ENCODE results near the gene ZNF425.

The ZNF425 gene

DNA sequence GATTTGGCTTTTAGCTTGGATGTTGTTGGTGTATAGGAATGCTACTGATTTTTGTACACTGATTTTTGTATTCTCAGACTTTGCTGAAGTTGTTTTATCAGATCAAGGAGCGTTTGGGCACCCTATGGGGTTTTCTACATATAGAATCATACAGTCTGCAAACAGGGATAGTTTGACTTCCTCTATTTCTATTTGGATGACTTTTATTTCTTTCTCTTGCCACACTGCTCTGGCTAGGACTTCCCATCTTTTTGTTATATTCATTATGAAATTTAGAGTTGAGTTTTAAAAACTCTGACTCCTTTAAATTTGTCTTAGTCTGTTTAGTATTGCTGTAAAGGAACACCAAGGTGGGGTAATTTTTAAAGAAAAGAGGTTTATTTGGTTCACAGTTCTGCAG, 40.3 kb downstream of the ZNF425 start:
- no peaks in the 10 kb centered on the region for H3K9me2 ChIP-seq (replicated peaks; ENCODE audit: control insufficient read depth, low read length)
- H3F3A ChIP-seq (ENCODE audit: control insufficient read depth, insufficient read depth), result no peaks in the 10 kb centered on the region
- H3K27me3 ChIP-seq (ENCODE audit: control insufficient read depth, low read length), result no peaks in the 10 kb centered on the region
- H3K79me2 ChIP-seq (ENCODE audit: control insufficient read depth, low read length), result peaks cover 66% of the 10 kb centered on the region
- peaks cover 27% of the 10 kb centered on the region for H3K36me3 ChIP-seq (ENCODE audit: control insufficient read depth, low read length)
- H4K20me1 ChIP-seq (ENCODE audit: control insufficient read depth, insufficient read depth, low read depth, low read length), result no peaks in the 10 kb centered on the region
- H3K4me3 ChIP-seq (ENCODE audit: low read length), result no peak overlapping the region
- no peak overlapping the region for H3K27ac ChIP-seq (ENCODE audit: low read depth, low read length)
- H3K9me3 ChIP-seq (ENCODE audit: control insufficient read depth, insufficient read depth, low read length), result no peaks in the 10 kb centered on the region
- peaks cover 12% of the 10 kb centered on the region for H3K4me1 ChIP-seq (ENCODE audit: control insufficient read depth, low read length)
- H3K4me2 ChIP-seq (ENCODE audit: low read length), result no peak overlapping the region
- no peak for TF ChIP-seq EZH2phosphoT487 (IDR thresholded peaks at IDR 0.05; ENCODE audit: borderline replicate concordance, low read length)
- TF ChIP-seq, protein P1, sequence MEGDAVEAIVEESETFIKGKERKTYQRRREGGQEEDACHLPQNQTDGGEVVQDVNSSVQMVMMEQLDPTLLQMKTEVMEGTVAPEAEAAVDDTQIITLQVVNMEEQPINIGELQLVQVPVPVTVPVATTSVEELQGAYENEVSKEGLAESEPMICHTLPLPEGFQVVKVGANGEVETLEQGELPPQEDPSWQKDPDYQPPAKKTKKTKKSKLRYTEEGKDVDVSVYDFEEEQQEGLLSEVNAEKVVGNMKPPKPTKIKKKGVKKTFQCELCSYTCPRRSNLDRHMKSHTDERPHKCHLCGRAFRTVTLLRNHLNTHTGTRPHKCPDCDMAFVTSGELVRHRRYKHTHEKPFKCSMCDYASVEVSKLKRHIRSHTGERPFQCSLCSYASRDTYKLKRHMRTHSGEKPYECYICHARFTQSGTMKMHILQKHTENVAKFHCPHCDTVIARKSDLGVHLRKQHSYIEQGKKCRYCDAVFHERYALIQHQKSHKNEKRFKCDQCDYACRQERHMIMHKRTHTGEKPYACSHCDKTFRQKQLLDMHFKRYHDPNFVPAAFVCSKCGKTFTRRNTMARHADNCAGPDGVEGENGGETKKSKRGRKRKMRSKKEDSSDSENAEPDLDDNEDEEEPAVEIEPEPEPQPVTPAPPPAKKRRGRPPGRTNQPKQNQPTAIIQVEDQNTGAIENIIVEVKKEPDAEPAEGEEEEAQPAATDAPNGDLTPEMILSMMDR (IDR thresholded peaks at IDR 0.05; ENCODE audit: low read depth, low read length, poor library complexity, severe bottlenecking), result no peak

DNA sequence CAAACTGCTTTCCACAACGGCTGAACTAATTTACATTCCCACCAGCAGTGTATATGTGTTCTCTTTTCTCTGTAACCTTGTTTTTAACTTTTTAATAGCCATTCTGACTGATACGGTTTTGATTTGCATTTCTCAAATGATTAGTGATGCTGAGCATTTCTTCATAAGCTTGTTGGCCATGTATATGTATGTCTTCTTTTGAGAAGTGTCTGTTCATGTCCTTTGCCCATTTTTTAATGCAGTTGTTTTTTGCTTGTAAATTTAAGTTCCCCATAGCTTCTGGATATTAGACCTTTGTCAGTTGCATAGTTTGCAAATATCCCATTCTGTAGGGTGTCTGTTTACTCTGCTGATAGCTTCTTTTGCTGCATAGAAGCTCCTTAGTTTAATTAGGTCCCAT, 41.7 kb downstream of the ZNF425 start:
- Histone ChIP-seq H4K20me1 (ENCODE audit: control insufficient read depth, insufficient read depth, low read depth, low read length) (no peaks in the 10 kb centered on the region), H3K4me1 (ENCODE audit: control insufficient read depth, low read length) (peaks cover 6% of the 10 kb centered on the region), H3K27ac (ENCODE audit: low read depth, low read length) (no peak overlapping the region), H3K9me2 (replicated peaks; ENCODE audit: control insufficient read depth, low read length) (no peaks in the 10 kb centered on the region), H3K27me3 (ENCODE audit: control insufficient read depth, low read length) (no peaks in the 10 kb centered on the region), H3K79me2 (ENCODE audit: control insufficient read depth, low read length) (peaks cover 60% of the 10 kb centered on the region), H3K4me3 (ENCODE audit: low read length) (no peak overlapping the region), H3K9me3 (ENCODE audit: control insufficient read depth, insufficient read depth, low read length) (no peaks in the 10 kb centered on the region), H3K4me2 (ENCODE audit: low read length) (no peak overlapping the region), H3K36me3 (ENCODE audit: control insufficient read depth, low read length) (peaks cover 29% of the 10 kb centered on the region), H3F3A (ENCODE audit: control insufficient read depth, insufficient read depth) (no peaks in the 10 kb centered on the region)
- no peak for TF ChIP-seq EZH2phosphoT487 (IDR thresholded peaks at IDR 0.05; ENCODE audit: borderline replicate concordance, low read length)
- TF ChIP-seq, protein P1 (IDR thresholded peaks at IDR 0.05; ENCODE audit: low read depth, low read length, poor library complexity, severe bottlenecking), result no peak

DNA sequence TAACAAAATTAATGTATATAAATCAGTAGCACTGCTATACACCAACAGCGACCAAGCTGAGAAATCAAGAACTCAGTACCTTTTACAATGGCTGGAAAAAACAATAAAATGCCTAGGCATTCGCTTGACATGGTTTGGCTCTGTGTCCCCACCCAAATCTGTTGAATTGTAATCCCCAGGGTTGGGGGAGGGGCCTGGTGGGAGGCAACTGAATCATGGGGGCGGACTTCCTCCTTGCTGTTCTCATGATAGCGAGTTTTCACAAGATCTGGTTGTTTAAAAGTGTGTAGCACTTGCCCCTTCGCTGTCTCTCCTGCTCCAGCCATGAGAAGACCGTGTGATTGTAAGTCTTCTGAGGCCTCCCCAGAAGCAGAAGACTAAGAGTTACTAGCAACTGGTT, 44.2 kb downstream of the ZNF425 start:
- Histone ChIP-seq H3K4me2 (ENCODE audit: low read length) (no peak overlapping the region), H3F3A (ENCODE audit: control insufficient read depth, insufficient read depth) (no peaks in the 10 kb centered on the region), H3K4me1 (ENCODE audit: control insufficient read depth, low read length) (0 out of 2 replicates have a peak, but pooled peaks cover 3% of the 10 kb centered on the region), H3K9me2 (replicated peaks; ENCODE audit: control insufficient read depth, low read length) (no peaks in the 10 kb centered on the region), H3K27ac (ENCODE audit: low read depth, low read length) (no peak overlapping the region), H3K4me3 (ENCODE audit: low read length) (no peak overlapping the region), H3K27me3 (ENCODE audit: control insufficient read depth, low read length) (no peaks in the 10 kb centered on the region), H3K79me2 (ENCODE audit: control insufficient read depth, low read length) (peaks cover 37% of the 10 kb centered on the region), H4K20me1 (ENCODE audit: control insufficient read depth, insufficient read depth, low read depth, low read length) (no peaks in the 10 kb centered on the region), H3K9me3 (ENCODE audit: control insufficient read depth, insufficient read depth, low read length) (no peaks in the 10 kb centered on the region), H3K36me3 (ENCODE audit: control insufficient read depth, low read length) (peaks cover 28% of the 10 kb centered on the region)
- TF ChIP-seq, protein P1 (IDR thresholded peaks at IDR 0.05; ENCODE audit: low read depth, low read length, poor library complexity, severe bottlenecking), result no peak
- TF ChIP-seq EZH2phosphoT487 (IDR thresholded peaks at IDR 0.05; ENCODE audit: borderline replicate concordance, low read length), result no peak
